Measurements from ENCODE around the gene SUSD1.
"Not testable (repeated sequence)": the region's sequence is repeated elsewhere in the genome, so short reads cannot be mapped to it uniquely, and the experiment has no call there.

Gene SUSD1

GRCh38 chr9:112173489-112174221 is 1.4 kb downstream of the SUSD1 start:
- DNase-seq (ENCODE audit: low read depth, low spot score) = peak; percentile 31

GRCh38 chr9:112170968-112171367 is 4.1 kb downstream of the SUSD1 start:
- DNase-seq (ENCODE audit: low read depth, low spot score) = no peak

- DNase-seq (ENCODE audit: low read depth, low spot score) = peak; percentile 74
Observed at GRCh38 chr9:112170235-112170634, 4.9 kb downstream of the SUSD1 start.

- no peak for DNase-seq (ENCODE audit: low read depth, low spot score)
Observed at GRCh38 chr9:112169368-112169767, 5.7 kb downstream of the SUSD1 start.

GRCh38 chr9:112168197-112168596 is 6.9 kb downstream of the SUSD1 start:
- DNase-seq (ENCODE audit: low read depth, low spot score) = no peak

- peak; percentile 14 for DNase-seq (ENCODE audit: low read depth, low spot score)
Observed at GRCh38 chr9:112166176-112167140, 8.6 kb downstream of the SUSD1 start.

GRCh38 chr9:112162621-112163413 is 12.3 kb downstream of the SUSD1 start:
- DNase-seq (ENCODE audit: low read depth, low spot score) = no peak

- no peak for DNase-seq (ENCODE audit: low read depth, low spot score)
Observed at GRCh38 chr9:112159781-112160180, 15.3 kb downstream of the SUSD1 start.

- no peak for DNase-seq (ENCODE audit: low read depth, low spot score)
Observed at GRCh38 chr9:112158656-112159367, 16.3 kb downstream of the SUSD1 start.

- DNase-seq (ENCODE audit: low read depth, low spot score) = no peak
Observed at GRCh38 chr9:112157961-112158360, 17.1 kb downstream of the SUSD1 start.

GRCh38 chr9:112157087-112157486 is 18.0 kb downstream of the SUSD1 start:
- DNase-seq (ENCODE audit: low read depth, low spot score) = no peak

GRCh38 chr9:112149211-112149610 is 25.9 kb downstream of the SUSD1 start:
- DNase-seq (ENCODE audit: low read depth, low spot score) = no peak

GRCh38 chr9:112145886-112146285 is 29.2 kb downstream of the SUSD1 start:
- DNase-seq (ENCODE audit: low read depth, low spot score) = no peak

GRCh38 chr9:112144807-112145206 is 30.3 kb downstream of the SUSD1 start:
- no peak for DNase-seq (ENCODE audit: low read depth, low spot score)

GRCh38 chr9:112142420-112142819 is 32.7 kb downstream of the SUSD1 start:
- no peak for DNase-seq (ENCODE audit: low read depth, low spot score)

GRCh38 chr9:112140936-112141335 is 34.2 kb downstream of the SUSD1 start:
- DNase-seq (ENCODE audit: low read depth, low spot score) = no peak

- DNase-seq (ENCODE audit: low read depth, low spot score) = no peak
Observed at GRCh38 chr9:112137066-112137465, 38.0 kb downstream of the SUSD1 start.

GRCh38 chr9:112135706-112136105 is 39.4 kb downstream of the SUSD1 start:
- no peak for DNase-seq (ENCODE audit: low read depth, low spot score)

GRCh38 chr9:112133806-112134205 is 41.3 kb downstream of the SUSD1 start:
- not testable (repeated sequence) for DNase-seq (ENCODE audit: low read depth, low spot score)

GRCh38 chr9:112132356-112132755 is 42.7 kb downstream of the SUSD1 start:
- DNase-seq (ENCODE audit: low read depth, low spot score) = no peak

GRCh38 chr9:112130997-112131396 is 44.1 kb downstream of the SUSD1 start:
- no peak for DNase-seq (ENCODE audit: low read depth, low spot score)

Data from ELF-1 (cell line).